ENCODE results near the gene ARSG. TPM values are rescaled to one million over a fixed set of nuclear protein-coding genes. Genes with fewer than 3 reads are reported as not detected.

Gene ARSG
- total RNA-seq, 4 donors from 2014 or later, result 6.1 to 8.9 (median 7.0) TPM

DNA sequence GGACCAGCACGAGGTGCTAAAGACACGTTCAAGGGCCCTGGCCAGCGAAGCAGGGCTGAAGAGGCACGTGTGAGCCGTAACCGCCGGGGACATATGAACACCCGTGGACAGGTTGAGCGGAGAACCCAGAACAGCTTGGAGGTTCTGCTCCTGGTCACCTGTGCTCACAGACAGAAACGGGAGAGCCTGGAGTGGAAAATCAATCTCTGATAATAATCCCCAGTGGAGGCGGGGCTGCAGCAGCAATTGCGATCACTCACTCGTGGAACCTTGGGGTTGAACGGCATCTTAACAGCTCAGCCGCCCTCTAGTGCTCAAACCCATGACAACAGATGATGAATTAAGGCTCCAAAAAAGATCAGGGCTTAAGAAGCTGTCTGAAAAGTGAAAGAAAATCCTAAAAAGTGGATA, 140.4 kb downstream of the ARSG start:
- H3K36me3 ChIP-seq, result peaks cover 15 to 92% (median 16%) of the 10 kb centered on the region in 3 donors
- H3K4me3 ChIP-seq, result no peak overlapping the region
- H3K27ac ChIP-seq, result no peak overlapping the region
- 60 to 83% methylated on average over 8 to 15 of the region's 15 CpGs for WGBS, 2 donors
- no peaks in the 10 kb centered on the region for H3K27me3 ChIP-seq
- no peak for DNase-seq
- no peak for TF ChIP-seq POLR2A (IDR thresholded peaks at IDR 0.05)
- TF ChIP-seq, protein P1, sequence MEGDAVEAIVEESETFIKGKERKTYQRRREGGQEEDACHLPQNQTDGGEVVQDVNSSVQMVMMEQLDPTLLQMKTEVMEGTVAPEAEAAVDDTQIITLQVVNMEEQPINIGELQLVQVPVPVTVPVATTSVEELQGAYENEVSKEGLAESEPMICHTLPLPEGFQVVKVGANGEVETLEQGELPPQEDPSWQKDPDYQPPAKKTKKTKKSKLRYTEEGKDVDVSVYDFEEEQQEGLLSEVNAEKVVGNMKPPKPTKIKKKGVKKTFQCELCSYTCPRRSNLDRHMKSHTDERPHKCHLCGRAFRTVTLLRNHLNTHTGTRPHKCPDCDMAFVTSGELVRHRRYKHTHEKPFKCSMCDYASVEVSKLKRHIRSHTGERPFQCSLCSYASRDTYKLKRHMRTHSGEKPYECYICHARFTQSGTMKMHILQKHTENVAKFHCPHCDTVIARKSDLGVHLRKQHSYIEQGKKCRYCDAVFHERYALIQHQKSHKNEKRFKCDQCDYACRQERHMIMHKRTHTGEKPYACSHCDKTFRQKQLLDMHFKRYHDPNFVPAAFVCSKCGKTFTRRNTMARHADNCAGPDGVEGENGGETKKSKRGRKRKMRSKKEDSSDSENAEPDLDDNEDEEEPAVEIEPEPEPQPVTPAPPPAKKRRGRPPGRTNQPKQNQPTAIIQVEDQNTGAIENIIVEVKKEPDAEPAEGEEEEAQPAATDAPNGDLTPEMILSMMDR (IDR thresholded peaks at IDR 0.05), result peak in 2 of 6 experiments; percentile 31 to 58
- H3K9me3 ChIP-seq, result no peaks in the 10 kb centered on the region
- peaks cover 5 to 11% (median 7%) of the 10 kb centered on the region in 3 donors for H3K4me1 ChIP-seq
- intact Hi-C loops (cut with DNase I), result loop anchor here (5.0 kb wide), 1 partner anchor 169 kb away; no protein-coding TSS in a partner anchor

GRCh38 chr17:68432086-68432864, 141.0 kb downstream of the ARSG start:
- Histone ChIP-seq H3K9me3 (no peaks in the 10 kb centered on the region), H3K27me3 (no peaks in the 10 kb centered on the region), H3K4me1 (peaks cover 5 to 17% (median 8%) of the 10 kb centered on the region in 3 donors), H3K4me3 (no peak overlapping the region), H3K27ac (no peak overlapping the region), H3K36me3 (peaks cover 15 to 86% (median 16%) of the 10 kb centered on the region in 3 donors)
- no peak for DNase-seq
- no peak for TF ChIP-seq POLR2A (IDR thresholded peaks at IDR 0.05)
- TF ChIP-seq, protein P1 (IDR thresholded peaks at IDR 0.05), result no peak
- 86 to 92% methylated on average over 13 to 14 of the region's 14 CpGs for WGBS, 2 donors
- intact Hi-C loops (cut with DNase I), result loop anchor here (5.0 kb wide), 1 partner anchor 170 kb away; no protein-coding TSS in a partner anchor

- no peak overlapping the region for H3K27ac ChIP-seq
- peaks cover 13 to 77% (median 16%) of the 10 kb centered on the region in 3 donors for H3K36me3 ChIP-seq
- H3K4me1 ChIP-seq, result peaks cover 8 to 26% (median 11%) of the 10 kb centered on the region in 3 donors
- no peak overlapping the region for H3K4me3 ChIP-seq
- WGBS, 2 donors, result 83 to 89% methylated on average over 9 of the region's 9 CpGs
- H3K9me3 ChIP-seq, result no peaks in the 10 kb centered on the region
- TF ChIP-seq, protein P1 (IDR thresholded peaks at IDR 0.05), result no peak
- no peak for TF ChIP-seq POLR2A (IDR thresholded peaks at IDR 0.05)
- intact Hi-C loops (cut with DNase I), result loop anchor here (5.0 kb wide), 1 partner anchor 171 kb away; no protein-coding TSS in a partner anchor
- no peaks in the 10 kb centered on the region for H3K27me3 ChIP-seq
- DNase-seq, result no peak
Observed at GRCh38 chr17:68433211-68433610, 141.9 kb downstream of the ARSG start.

DNA sequence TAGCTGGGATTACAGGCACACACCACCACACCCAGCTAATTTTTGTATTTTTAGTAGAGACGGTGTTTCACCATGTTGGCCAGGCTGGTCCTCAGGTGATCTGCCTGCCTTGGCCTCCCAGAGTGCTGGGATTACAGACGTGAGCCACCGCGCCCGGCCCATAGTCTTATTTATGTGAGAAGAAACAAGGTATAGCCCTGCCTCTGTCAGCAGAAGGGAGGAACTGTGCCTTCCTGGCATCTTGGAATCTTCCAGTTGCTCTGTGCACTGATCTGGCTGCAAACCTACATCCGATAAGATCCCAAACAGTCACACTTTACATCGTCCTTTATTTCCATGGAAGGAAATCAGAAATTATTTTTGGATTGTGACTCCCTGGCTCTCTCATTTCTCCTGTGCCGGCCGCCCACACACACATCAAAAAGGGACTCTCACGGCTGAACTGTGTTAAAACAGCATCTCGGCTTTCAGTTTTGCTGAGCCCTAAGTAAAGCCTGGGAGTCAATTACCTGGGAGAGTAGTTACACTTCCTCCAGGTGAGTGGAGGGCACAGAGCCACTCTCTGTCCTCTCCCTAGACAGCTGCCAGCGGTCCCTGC, 142.7 kb downstream of the ARSG start:
- H3K9me3 ChIP-seq, result no peaks in the 10 kb centered on the region
- H3K27me3 ChIP-seq, result no peaks in the 10 kb centered on the region
- H3K36me3 ChIP-seq, result peaks cover 8 to 69% (median 16%) of the 10 kb centered on the region in 3 donors
- no peak for DNase-seq
- H3K27ac ChIP-seq, result no peak overlapping the region
- intact Hi-C loops (cut with DNase I), result loop anchor here (5.0 kb wide), 1 partner anchor 172 kb away; no protein-coding TSS in a partner anchor
- no peak overlapping the region for H3K4me3 ChIP-seq
- WGBS, 2 donors, result 89 to 91% methylated on average over 6 to 8 of the region's 12 CpGs
- H3K4me1 ChIP-seq, result peaks cover 8 to 32% (median 14%) of the 10 kb centered on the region in 3 donors
- no peak for TF ChIP-seq POLR2A (IDR thresholded peaks at IDR 0.05)
- TF ChIP-seq, protein P1 (IDR thresholded peaks at IDR 0.05), result no peak

DNA sequence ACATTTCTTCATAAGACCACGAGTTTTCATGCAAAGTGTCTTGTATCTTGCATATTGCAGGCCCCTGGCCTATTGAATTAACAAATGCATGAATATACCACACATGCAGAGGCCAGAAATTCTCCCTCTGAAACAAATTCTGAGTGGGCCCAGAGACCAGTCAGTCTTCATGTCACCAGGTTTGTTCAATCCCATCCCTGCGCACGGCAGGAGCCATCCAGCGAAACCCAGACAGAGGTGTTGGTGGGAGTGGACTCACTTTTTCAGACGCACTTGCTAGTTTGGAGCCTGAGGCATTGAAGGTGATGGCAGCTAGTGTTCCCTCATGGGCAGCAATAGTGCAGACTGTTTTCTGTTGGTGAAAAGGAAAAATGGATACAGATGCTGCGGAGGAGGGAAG, 144.1 kb downstream of the ARSG start:
- no peaks in the 10 kb centered on the region for H3K27me3 ChIP-seq
- WGBS, 2 donors, result 93 to 94% methylated on average over 6 of the region's 6 CpGs
- peaks cover 8 to 32% (median 14%) of the 10 kb centered on the region in 3 donors for H3K4me1 ChIP-seq
- H3K9me3 ChIP-seq, result no peaks in the 10 kb centered on the region
- intact Hi-C loops (cut with DNase I), result no loop called here
- H3K4me3 ChIP-seq, result no peak overlapping the region
- H3K27ac ChIP-seq, result no peak overlapping the region
- peaks cover 4 to 55% (median 9%) of the 10 kb centered on the region in 3 donors for H3K36me3 ChIP-seq
- no peak for TF ChIP-seq POLR2A (IDR thresholded peaks at IDR 0.05)
- TF ChIP-seq, protein P1 (IDR thresholded peaks at IDR 0.05), result no peak
- DNase-seq, result no peak
